T-helper 9 cell (primary cell): ENCODE measurements around the gene USP34.
A peak's percentile ranks its signal among the peaks of the same experiment; 100 is the strongest.

Source experiments
- DNase-seq: peaks from one replicate; pipeline ENCODE4 v3.0.0-alpha.2; 2020

Gene USP34

GRCh38 chr2:61144697-61145268, 326.1 kb downstream of the USP34 start:
- peak; percentile 84 for DNase-seq

GRCh38 chr2:61141151-61141550, 329.7 kb downstream of the USP34 start:
- no peak for DNase-seq

- no peak for DNase-seq
Measured at GRCh38 chr2:61138859-61139258, 332.0 kb downstream of the USP34 start.
